HEK293 (cell line): ENCODE data around the gene NPPB.

Source experiments
- CTCF ChIA-PET: fragments of 350-600 bp; formaldehyde crosslinking; extraction: SDS; loops from one replicate; lab custom pipeline; 2021; ENCODE audit warnings: antibody characterized with exemption; lab: Yijun Ruan, JAX
- POLR2A ChIA-PET: fragments of 300-600 bp; formaldehyde crosslinking; extraction: SDS; loops from one replicate; lab custom pipeline; 2020; ENCODE audit warnings: antibody characterized with exemption, inconsistent platforms; lab: Yijun Ruan, JAX
- H3K27ac ChIP-seq: fragments of 200-500 bp; sonication (Bioruptor generic); 2 replicates; pipeline ENCODE4 v1.5.1; 2014; ENCODE audit warnings: low read depth, low read length, control low read depth, inconsistent platforms; ENCODE audit errors: extremely low read depth
- H3K36me3 ChIP-seq, 2 experiments: fragments of 200-500 bp in 1 of 2; sonication (Bioruptor generic) in 1 of 2; 1 replicate in 1 of 2; 2 replicates in 1 of 2; pipeline ENCODE4 v1.5.1; 2014 to 2017; ENCODE audit warnings: inconsistent platforms in 2 of 2, low read length in 2 of 2; ENCODE audit not compliant: control insufficient read depth in 2 of 2, insufficient read depth in 1 of 2
- H3K4me1 ChIP-seq: fragments of 200-500 bp; sonication (Bioruptor generic); 2 replicates; pipeline ENCODE4 v1.5.1; 2014; ENCODE audit warnings: mild to moderate bottlenecking, low read length, inconsistent platforms; ENCODE audit not compliant: control insufficient read depth, insufficient read depth
- H3K4me3 ChIP-seq: 2 replicates; pipeline ENCODE4 v1.5.1; 2011; ENCODE audit warnings: low read depth, mild to moderate bottlenecking, control low read depth, low read length, moderate library complexity
- H3K9me3 ChIP-seq: fragments of 200-500 bp; sonication (Bioruptor generic); 2 replicates; pipeline ENCODE4 v1.5.1; 2014; ENCODE audit warnings: low read depth, low read length, inconsistent platforms; ENCODE audit not compliant: control insufficient read depth, insufficient read depth
- ATF2 ChIP-seq: fragments of 450-650 bp; formaldehyde crosslinking; IDR thresholded peaks from 2 replicates; pipeline ENCODE4 v1.5.1; 2016; ENCODE audit warnings: missing biosample characterization, missing genetic modification characterization, low read depth
- KLF8 ChIP-seq: fragments of 450-650 bp; formaldehyde crosslinking; IDR thresholded peaks from 2 replicates; pipeline ENCODE4 v1.5.1; 2016; ENCODE audit warnings: missing biosample characterization, missing genetic modification characterization
- PRDM4 ChIP-seq: fragments of 450-650 bp; formaldehyde crosslinking; IDR thresholded peaks from 2 replicates; pipeline ENCODE4 v1.5.1; 2017; ENCODE audit warnings: missing biosample characterization, missing genetic modification characterization
- SP3 ChIP-seq: fragments of 450-650 bp; formaldehyde crosslinking; IDR thresholded peaks from 2 replicates; pipeline ENCODE4 v1.5.1; 2016; ENCODE audit warnings: missing biosample characterization, missing genetic modification characterization
- ZNF132 ChIP-seq: fragments of 450-650 bp; formaldehyde crosslinking; IDR thresholded peaks from 2 replicates; pipeline ENCODE4 v1.5.1; 2017; ENCODE audit warnings: missing biosample characterization, missing genetic modification characterization, borderline replicate concordance
- ZNF140 ChIP-seq: fragments of 450-650 bp; formaldehyde crosslinking; IDR thresholded peaks from 2 replicates; pipeline ENCODE4 v1.5.1; 2016; ENCODE audit warnings: missing biosample characterization, missing genetic modification characterization
- ZNF544 ChIP-seq: fragments of 450-650 bp; formaldehyde crosslinking; IDR thresholded peaks from 2 replicates; pipeline ENCODE4 v1.5.0; 2017; ENCODE audit warnings: missing biosample characterization, missing genetic modification characterization
- ZNF571 ChIP-seq: fragments of 450-650 bp; formaldehyde crosslinking; IDR thresholded peaks from 2 replicates; pipeline ENCODE4 v1.5.0; 2017; ENCODE audit warnings: missing biosample characterization, missing genetic modification characterization
- ZNF660 ChIP-seq: fragments of 450-650 bp; IDR thresholded peaks from 2 replicates; pipeline ENCODE4 v1.5.1; 2018; ENCODE audit warnings: missing biosample characterization, mild to moderate bottlenecking, missing genetic modification characterization
- ZNF837 ChIP-seq: fragments of 450-650 bp; formaldehyde crosslinking; IDR thresholded peaks from 2 replicates; pipeline ENCODE4 v1.5.1; 2016; ENCODE audit warnings: missing biosample characterization, missing genetic modification characterization
- ZSCAN23 ChIP-seq: fragments of 450-650 bp; formaldehyde crosslinking; IDR thresholded peaks from 2 replicates; pipeline ENCODE4 v1.5.1; 2016; ENCODE audit warnings: missing biosample characterization, missing genetic modification characterization
- ZSCAN5A ChIP-seq: fragments of 450-650 bp; formaldehyde crosslinking; IDR thresholded peaks from 2 replicates; pipeline ENCODE4 v1.5.1; 2016; ENCODE audit warnings: missing biosample characterization, missing genetic modification characterization
- TF ChIP-seq, protein P1 (sequence below): fragments of 450-650 bp; formaldehyde crosslinking; IDR thresholded peaks from 2 replicates; pipeline ENCODE4 v1.5.1; 2016; ENCODE audit warnings: missing biosample characterization, missing genetic modification characterization
- TF ChIP-seq, protein P2 (sequence below): fragments of 450-650 bp; IDR thresholded peaks from 2 replicates; pipeline ENCODE4 v1.5.1; 2018; ENCODE audit warnings: missing biosample characterization, missing genetic modification characterization

NPPB gene

GRCh38 chr1:11825131-11825530 lies 33.6 kb downstream of the NPPB start:
- no peaks in the 10 kb centered on the region for H3K9me3 ChIP-seq
- H3K4me1 ChIP-seq = no peaks in the 10 kb centered on the region
- peaks cover 5 to 87% of the 10 kb centered on the region in 2 experiments; a peak in 2 of 3 replicates for H3K36me3 ChIP-seq
- H3K4me3 ChIP-seq = no peak overlapping the region
- no peak for TF ChIP-seq ZNF140 (tag by site-specific recombination)
- no peak for TF ChIP-seq ZSCAN5A (tag by site-specific recombination)
- TF ChIP-seq PRDM4 (tag by site-specific recombination) = no peak
- TF ChIP-seq, protein P1, sequence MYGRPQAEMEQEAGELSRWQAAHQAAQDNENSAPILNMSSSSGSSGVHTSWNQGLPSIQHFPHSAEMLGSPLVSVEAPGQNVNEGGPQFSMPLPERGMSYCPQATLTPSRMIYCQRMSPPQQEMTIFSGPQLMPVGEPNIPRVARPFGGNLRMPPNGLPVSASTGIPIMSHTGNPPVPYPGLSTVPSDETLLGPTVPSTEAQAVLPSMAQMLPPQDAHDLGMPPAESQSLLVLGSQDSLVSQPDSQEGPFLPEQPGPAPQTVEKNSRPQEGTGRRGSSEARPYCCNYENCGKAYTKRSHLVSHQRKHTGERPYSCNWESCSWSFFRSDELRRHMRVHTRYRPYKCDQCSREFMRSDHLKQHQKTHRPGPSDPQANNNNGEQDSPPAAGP (tag by site-specific recombination) = no peak
- TF ChIP-seq ZNF544 (tag by site-specific recombination) = no peak
- no peak for TF ChIP-seq SP3 (tag by site-specific recombination)
- TF ChIP-seq, protein P2, sequence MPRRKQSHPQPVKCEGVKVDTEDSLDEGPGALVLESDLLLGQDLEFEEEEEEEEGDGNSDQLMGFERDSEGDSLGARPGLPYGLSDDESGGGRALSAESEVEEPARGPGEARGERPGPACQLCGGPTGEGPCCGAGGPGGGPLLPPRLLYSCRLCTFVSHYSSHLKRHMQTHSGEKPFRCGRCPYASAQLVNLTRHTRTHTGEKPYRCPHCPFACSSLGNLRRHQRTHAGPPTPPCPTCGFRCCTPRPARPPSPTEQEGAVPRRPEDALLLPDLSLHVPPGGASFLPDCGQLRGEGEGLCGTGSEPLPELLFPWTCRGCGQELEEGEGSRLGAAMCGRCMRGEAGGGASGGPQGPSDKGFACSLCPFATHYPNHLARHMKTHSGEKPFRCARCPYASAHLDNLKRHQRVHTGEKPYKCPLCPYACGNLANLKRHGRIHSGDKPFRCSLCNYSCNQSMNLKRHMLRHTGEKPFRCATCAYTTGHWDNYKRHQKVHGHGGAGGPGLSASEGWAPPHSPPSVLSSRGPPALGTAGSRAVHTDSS (tag by site-specific recombination) = no peak
- TF ChIP-seq ZNF660 (tag by site-specific recombination) = no peak
- no peak for TF ChIP-seq ZNF837 (tag by site-specific recombination)
- TF ChIP-seq ZNF571 (tag by site-specific recombination) = no peak
- TF ChIP-seq, all 188 proteins: peak for 0
- ChIA-PET CTCF (interaction anchor here (0.8 to 1.4 kb wide), 2 partner anchors 13 to 68 kb away, joined by 4 to 7 read pairs; no protein-coding TSS in a partner anchor), POLR2A (no interaction called here)
- H3K27ac ChIP-seq = no peak overlapping the region

DNA sequence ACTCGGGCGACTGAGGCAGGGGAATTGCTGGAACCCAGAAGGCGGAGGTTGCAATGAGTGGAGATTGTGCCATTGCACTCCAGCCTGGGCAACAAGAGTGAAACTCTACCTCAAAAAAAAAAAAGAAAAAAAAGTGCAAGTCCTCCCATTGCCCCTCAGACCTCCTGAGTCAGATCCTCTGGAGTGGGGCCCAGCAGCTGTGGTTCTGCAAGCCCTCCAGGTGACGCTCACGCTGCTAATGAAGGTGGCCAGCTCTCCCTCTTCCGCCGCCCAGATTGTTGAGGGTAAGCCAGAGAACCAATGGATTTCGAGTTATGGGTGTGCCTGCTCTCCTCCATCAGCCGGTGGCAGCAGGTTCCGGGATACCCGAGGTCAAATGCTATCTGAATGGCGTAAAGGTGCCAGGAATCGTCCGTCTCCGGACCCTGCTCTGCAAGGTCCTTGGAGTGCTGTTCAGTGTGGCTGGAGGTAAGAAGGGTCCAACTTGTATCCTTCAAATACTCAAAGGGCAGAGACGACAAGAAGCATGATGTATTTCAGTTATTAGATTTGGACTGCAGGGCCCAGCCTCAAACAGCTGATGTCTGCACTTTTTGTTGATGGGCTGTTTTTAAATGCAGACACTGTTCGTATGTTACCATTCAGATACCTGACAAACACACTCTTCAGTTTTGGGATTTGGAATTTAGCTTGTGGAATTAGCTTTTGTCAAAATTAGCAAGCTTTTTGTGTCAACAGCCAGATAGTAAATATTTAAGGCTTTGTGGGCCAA lies 35.2 kb downstream of the NPPB start:
- H3K36me3 ChIP-seq = peaks cover 18 to 87% of the 10 kb centered on the region in 2 experiments
- TF ChIP-seq KLF8 (tag by site-specific recombination) (no peak), ZNF132 (tag by site-specific recombination) (no peak), ATF2 (tag by site-specific recombination) (no peak), ZSCAN23 (no peak)
- H3K27ac ChIP-seq = no peak overlapping the region
- no peaks in the 10 kb centered on the region for H3K9me3 ChIP-seq
- ChIA-PET CTCF (interaction anchor here (0.6 kb wide), 1 partner anchor 44 kb away, joined by 6 read pairs; no protein-coding TSS in a partner anchor), POLR2A (no interaction called here)
- no peak overlapping the region for H3K4me3 ChIP-seq
- H3K4me1 ChIP-seq = no peaks in the 10 kb centered on the region
